ENCODE results near the gene MOK.

DNA sequence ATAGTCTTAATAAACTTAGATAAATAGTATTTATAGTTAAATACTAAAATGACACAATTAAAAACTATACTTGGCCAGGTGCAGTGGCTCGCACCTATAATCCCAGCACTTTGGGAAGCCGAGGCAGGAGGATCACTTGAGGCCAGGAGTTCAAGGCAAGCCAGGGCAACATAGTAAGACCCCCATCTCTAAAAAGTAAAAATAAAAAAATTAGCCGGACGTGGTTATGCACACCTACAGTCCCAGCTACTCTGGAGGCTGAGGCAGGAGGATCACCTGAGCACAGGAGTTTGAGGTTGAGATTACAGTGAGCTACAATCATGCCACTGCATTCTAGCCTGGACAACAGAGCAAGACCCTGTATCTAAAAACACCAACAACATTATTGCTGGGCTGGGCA is 41.7 kb upstream of the MOK start:
- TF ChIP-seq CTCF (IDR thresholded peaks at IDR 0.05) (no peak), POLR2A (IDR thresholded peaks at IDR 0.05) (no peak)
